ENCODE measurements around the gene PQBP1. TPM values are rescaled to one million over a fixed set of nuclear protein-coding genes. Genes with fewer than 3 reads are reported as not detected.
"Not testable (repeated sequence)": the region's sequence is repeated elsewhere in the genome, so short reads cannot be mapped to it uniquely, and the experiment has no call there.

The PQBP1 gene, protein sequence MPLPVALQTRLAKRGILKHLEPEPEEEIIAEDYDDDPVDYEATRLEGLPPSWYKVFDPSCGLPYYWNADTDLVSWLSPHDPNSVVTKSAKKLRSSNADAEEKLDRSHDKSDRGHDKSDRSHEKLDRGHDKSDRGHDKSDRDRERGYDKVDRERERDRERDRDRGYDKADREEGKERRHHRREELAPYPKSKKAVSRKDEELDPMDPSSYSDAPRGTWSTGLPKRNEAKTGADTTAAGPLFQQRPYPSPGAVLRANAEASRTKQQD
- total RNA-seq: 10 to 100 TPM; 39.3 to 43.7 TPM
- polyA plus RNA-seq (ENCODE audit: insufficient read depth, low read depth, low replicate concordance): 37.8 TPM
- long read RNA-seq, donor 1, transcript PQBP1-207 (7 exons, 1,020 nt): major isoform, 23 of 50 reads
- long read RNA-seq, donor 1, transcript PQBP1-216 (7 exons, 938 nt): minor isoform, 12 of 50 reads
- long read RNA-seq, donor 1, partial matches to known transcripts: 11 of 50 reads
- long read RNA-seq, donor 1, other reads (novel, unspliced or antisense): 0 of 50 reads
- long read RNA-seq, donor 2, transcript PQBP1-216 (7 exons, 938 nt): minor isoform, 5 of 28 reads
- long read RNA-seq, donor 2, transcript PQBP1-207 (7 exons, 1,020 nt): major isoform, 12 of 28 reads
- long read RNA-seq, donor 2, partial matches to known transcripts: 5 of 28 reads
- long read RNA-seq, donor 2, other reads (novel, unspliced or antisense): 0 of 28 reads

GRCh38 chrX:48897625-48898306 lies at the start of gene PQBP1, which contains the start of gene TIMM17B:
Gene PQBP1, plus strand, starts transcription at chrX:48897930. Its CDS starts 580 bp downstream, at chrX:48898510.
Gene TIMM17B, minus strand, starts transcription at chrX:48897768. Its CDS starts 19 bp downstream, at chrX:48897749.
- peaks cover 5% of the 10 kb centered on the region for H3K4me1 ChIP-seq
- peak within 1 kb of the TSS; percentile 91 to 93 for H3K27ac ChIP-seq
- H3K4me3 ChIP-seq: peak within 1 kb of the TSS; percentile 63 to 80
- WGBS, 2 donors: 0% methylated on average over 5 to 18 of the region's 49 CpGs
- peak; percentile 94 for DNase-seq
- no peaks in the 10 kb centered on the region for H3K27me3 ChIP-seq
- no peaks in the 10 kb centered on the region for H3K9me3 ChIP-seq
- TF ChIP-seq, protein P1, sequence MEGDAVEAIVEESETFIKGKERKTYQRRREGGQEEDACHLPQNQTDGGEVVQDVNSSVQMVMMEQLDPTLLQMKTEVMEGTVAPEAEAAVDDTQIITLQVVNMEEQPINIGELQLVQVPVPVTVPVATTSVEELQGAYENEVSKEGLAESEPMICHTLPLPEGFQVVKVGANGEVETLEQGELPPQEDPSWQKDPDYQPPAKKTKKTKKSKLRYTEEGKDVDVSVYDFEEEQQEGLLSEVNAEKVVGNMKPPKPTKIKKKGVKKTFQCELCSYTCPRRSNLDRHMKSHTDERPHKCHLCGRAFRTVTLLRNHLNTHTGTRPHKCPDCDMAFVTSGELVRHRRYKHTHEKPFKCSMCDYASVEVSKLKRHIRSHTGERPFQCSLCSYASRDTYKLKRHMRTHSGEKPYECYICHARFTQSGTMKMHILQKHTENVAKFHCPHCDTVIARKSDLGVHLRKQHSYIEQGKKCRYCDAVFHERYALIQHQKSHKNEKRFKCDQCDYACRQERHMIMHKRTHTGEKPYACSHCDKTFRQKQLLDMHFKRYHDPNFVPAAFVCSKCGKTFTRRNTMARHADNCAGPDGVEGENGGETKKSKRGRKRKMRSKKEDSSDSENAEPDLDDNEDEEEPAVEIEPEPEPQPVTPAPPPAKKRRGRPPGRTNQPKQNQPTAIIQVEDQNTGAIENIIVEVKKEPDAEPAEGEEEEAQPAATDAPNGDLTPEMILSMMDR (IDR thresholded peaks at IDR 0.05): no peak
- peak; percentile 69 for TF ChIP-seq POLR2A (IDR thresholded peaks at IDR 0.05)
- no peaks in the 10 kb centered on the region for H3K36me3 ChIP-seq (ENCODE audit: low read depth, missing control alignments)
- intact Hi-C loops (cut with DNase I; ENCODE audit: low total_unique reads): no loop called here

DNA sequence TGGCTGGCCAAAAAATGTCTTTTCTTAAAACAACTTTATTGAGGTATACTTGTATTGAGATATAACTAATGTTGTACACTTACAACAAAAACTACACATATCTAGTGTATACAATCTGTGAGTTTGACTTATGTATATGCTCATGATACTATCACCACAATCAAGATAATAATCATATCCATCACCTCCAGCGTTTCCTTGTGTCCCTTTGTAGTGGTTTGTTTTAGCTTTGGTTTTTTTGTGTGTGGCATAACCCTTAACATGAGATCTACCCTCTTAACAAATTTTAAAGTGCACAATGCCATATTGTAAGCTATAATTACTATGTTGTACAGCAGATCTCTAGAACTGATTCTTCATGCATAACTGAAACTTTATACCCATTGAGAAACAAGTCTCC lies 48.9 kb upstream of the PQBP1 start:
- no peak for DNase-seq
- TF ChIP-seq, protein P1 (IDR thresholded peaks at IDR 0.05): no peak
- no peak for TF ChIP-seq POLR2A (IDR thresholded peaks at IDR 0.05)
- H3K9me3 ChIP-seq: no peaks in the 10 kb centered on the region
- no peaks in the 10 kb centered on the region for H3K4me1 ChIP-seq
- no peaks in the 10 kb centered on the region for H3K36me3 ChIP-seq (ENCODE audit: low read depth, missing control alignments)
- H3K27me3 ChIP-seq: no peaks in the 10 kb centered on the region
- intact Hi-C loops (cut with DNase I; ENCODE audit: low total_unique reads): no loop called here
- no peak overlapping the region for H3K4me3 ChIP-seq
- H3K27ac ChIP-seq: no peak overlapping the region
- 75 to 86% methylated on average over 1 of the region's 1 CpG for WGBS, 2 donors

- no peaks in the 10 kb centered on the region for H3K9me3 ChIP-seq
- H3K36me3 ChIP-seq (ENCODE audit: low read depth, missing control alignments): no peaks in the 10 kb centered on the region
- H3K27ac ChIP-seq: no peak overlapping the region
- 84 to 88% methylated on average over 6 to 7 of the region's 7 CpGs for WGBS, 2 donors
- TF ChIP-seq POLR2A (IDR thresholded peaks at IDR 0.05): no peak
- TF ChIP-seq, protein P1 (IDR thresholded peaks at IDR 0.05): no peak
- DNase-seq: no peak
- intact Hi-C loops (cut with DNase I; ENCODE audit: low total_unique reads): no loop called here
- H3K4me1 ChIP-seq: no peaks in the 10 kb centered on the region
- no peaks in the 10 kb centered on the region for H3K27me3 ChIP-seq
- H3K4me3 ChIP-seq: no peak overlapping the region
Observed at GRCh38 chrX:48852857-48853256, 44.9 kb upstream of the PQBP1 start.

DNA sequence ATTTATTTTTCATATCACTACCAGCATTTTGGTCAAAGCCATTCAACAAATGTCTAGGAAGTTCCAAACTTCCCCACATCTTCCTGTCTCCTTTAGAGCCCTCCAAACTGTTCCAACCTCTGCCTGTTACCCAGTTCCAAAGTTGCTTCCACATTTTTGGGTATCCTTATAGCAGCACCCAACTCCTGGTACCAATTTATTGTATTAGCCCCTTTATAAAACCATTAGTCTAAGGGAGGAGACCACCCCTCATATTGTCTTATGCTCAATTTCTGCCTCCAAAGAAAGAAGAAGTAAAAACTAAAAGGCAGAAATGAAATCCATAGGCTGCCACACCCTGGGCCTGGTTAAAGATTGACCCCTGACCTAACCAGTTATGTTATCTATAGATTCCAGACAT lies 44.2 kb upstream of the PQBP1 start:
- H3K27ac ChIP-seq; H3K27me3 ChIP-seq; H3K4me3 ChIP-seq; H3K9me3 ChIP-seq; intact Hi-C loops (cut with DNase I; ENCODE audit: low total_unique reads); H3K36me3 ChIP-seq (ENCODE audit: low read depth, missing control alignments); DNase-seq; H3K4me1 ChIP-seq: not testable (repeated sequence)

GRCh38 chrX:48854121-48854804 lies 43.5 kb upstream of the PQBP1 start:
- 80 to 90% methylated on average over 5 to 12 of the region's 12 CpGs for WGBS, 2 donors
- H3K4me1 ChIP-seq; H3K27me3 ChIP-seq; H3K9me3 ChIP-seq; DNase-seq; H3K36me3 ChIP-seq (ENCODE audit: low read depth, missing control alignments); H3K4me3 ChIP-seq; intact Hi-C loops (cut with DNase I; ENCODE audit: low total_unique reads); H3K27ac ChIP-seq: not testable (repeated sequence)
